Measurements from ENCODE around the gene LENEP.

GRCh38 chr1:154998818-154999570 lies 5.6 kb downstream of the LENEP start:
- TF ChIP-seq CTCF (conservative IDR thresholded peaks at IDR 0.05; ENCODE audit: low read length), result peak; percentile 97
- TF ChIP-seq EZH2phosphoT487 (IDR thresholded peaks at IDR 0.05; ENCODE audit: borderline replicate concordance, low read depth, low read length), result no peak
